Adrenal gland (tissue), 5 donors: ENCODE results near the gene ACER3.

Source experiments
- POLR2A ChIP-seq, 2 donors: fragments of 450-650 bp; IDR thresholded peaks; one replicate each; pipeline ENCODE4 v1.6.1; 2017; ENCODE audit warnings: antibody characterized with exemption in 2 of 2, mild to moderate bottlenecking in 2 of 2, moderate library complexity in 1 of 2
- TF ChIP-seq, protein P1 (sequence below), 6 experiments: fragments of 450-650 bp in 4 of 6; fragments of 200-600 bp in 2 of 6; sonication (generic) in 1 of 6; IDR thresholded peaks; 1 replicate in 5 of 6; 2 replicates in 1 of 6; pipeline versions ENCODE4 v1.5.1 to v1.8.0; 2016 to 2021; ENCODE audit warnings: antibody characterized with exemption in 6 of 6, mild to moderate bottlenecking in 2 of 6, moderate library complexity in 1 of 6
- donor health status: DM: no; HTN: no; CAD: no.

DNA sequence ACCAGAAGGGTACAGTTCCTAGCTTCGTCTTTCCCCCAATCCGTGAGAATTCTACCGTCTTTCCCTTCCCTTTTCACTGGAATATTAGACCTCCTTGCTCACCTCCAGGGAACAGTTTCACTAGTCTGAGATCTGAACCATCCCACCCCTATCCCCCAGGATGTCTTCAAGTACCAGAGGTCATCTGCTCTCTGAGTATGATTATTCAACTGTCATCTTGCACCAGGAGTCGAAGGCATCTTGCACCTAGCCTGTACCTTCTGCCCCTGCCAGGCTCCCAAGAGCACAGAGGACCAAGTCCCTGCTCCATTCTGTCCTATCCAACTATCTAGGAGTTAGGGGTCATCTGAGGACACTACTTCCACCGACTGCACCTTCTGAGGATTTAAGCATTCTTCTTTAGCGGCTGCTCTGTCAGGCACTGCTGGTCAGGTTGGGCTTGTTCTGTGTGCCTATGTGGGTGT, 804 bp downstream of the ACER3 start:
- TF ChIP-seq POLR2A (IDR thresholded peaks at IDR 0.05): no peak
- TF ChIP-seq, protein P1, sequence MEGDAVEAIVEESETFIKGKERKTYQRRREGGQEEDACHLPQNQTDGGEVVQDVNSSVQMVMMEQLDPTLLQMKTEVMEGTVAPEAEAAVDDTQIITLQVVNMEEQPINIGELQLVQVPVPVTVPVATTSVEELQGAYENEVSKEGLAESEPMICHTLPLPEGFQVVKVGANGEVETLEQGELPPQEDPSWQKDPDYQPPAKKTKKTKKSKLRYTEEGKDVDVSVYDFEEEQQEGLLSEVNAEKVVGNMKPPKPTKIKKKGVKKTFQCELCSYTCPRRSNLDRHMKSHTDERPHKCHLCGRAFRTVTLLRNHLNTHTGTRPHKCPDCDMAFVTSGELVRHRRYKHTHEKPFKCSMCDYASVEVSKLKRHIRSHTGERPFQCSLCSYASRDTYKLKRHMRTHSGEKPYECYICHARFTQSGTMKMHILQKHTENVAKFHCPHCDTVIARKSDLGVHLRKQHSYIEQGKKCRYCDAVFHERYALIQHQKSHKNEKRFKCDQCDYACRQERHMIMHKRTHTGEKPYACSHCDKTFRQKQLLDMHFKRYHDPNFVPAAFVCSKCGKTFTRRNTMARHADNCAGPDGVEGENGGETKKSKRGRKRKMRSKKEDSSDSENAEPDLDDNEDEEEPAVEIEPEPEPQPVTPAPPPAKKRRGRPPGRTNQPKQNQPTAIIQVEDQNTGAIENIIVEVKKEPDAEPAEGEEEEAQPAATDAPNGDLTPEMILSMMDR (IDR thresholded peaks at IDR 0.05): no peak
